Right lobe of liver (tissue), 6 donors: ENCODE data around the gene MON1A. TPM values are rescaled to one million over a fixed set of nuclear protein-coding genes. Genes with fewer than 3 reads are reported as not detected.
"Not testable (repeated sequence)": the region's sequence is repeated elsewhere in the genome, so short reads cannot be mapped to it uniquely, and the experiment has no call there.

Experiments used
- ATAC-seq, 4 donors: fragments of 200-7000 bp; cut with Tn5 transposase; one replicate each; pipeline ENCODE4 v1.9.1; 2020; ENCODE audit warnings: mild to moderate bottlenecking in 4 of 4, moderate library complexity in 4 of 4
- DNase-seq, 3 donors: peaks; one replicate each; pipeline ENCODE4 v3.0.0-alpha.2; 2020
- H3K27ac ChIP-seq, 3 donors: fragments of 200-600 bp; one replicate each; pipeline ENCODE4 v1.8.0; 2022
- H3K27me3 ChIP-seq, 2 donors: fragments of 200-600 bp; one replicate each; pipeline ENCODE4 v1.8.0; 2022
- H3K36me3 ChIP-seq, 4 donors: fragments of 200-600 bp; sonication (generic) in 1 of 4; one replicate each; pipeline versions ENCODE4 v1.5.1 to v1.8.0; 2017 to 2022; ENCODE audit warnings: control low read depth in 1 of 4
- H3K4me1 ChIP-seq, 4 donors: fragments of 200-600 bp; sonication (generic) in 1 of 4; one replicate each; pipeline versions ENCODE4 v1.5.1 to v1.8.0; 2017 to 2022; ENCODE audit warnings: control low read depth in 1 of 4
- H3K4me3 ChIP-seq, 3 donors: fragments of 200-600 bp; one replicate each; pipeline ENCODE4 v1.8.0; 2022
- H3K9me3 ChIP-seq, 4 donors: fragments of 200-600 bp; sonication (generic) in 1 of 4; one replicate each; pipeline versions ENCODE4 v1.5.1 to v1.8.0; 2017 to 2022; ENCODE audit warnings: control low read depth in 1 of 4
- POLR2A ChIP-seq: fragments of 450-650 bp; IDR thresholded peaks from one replicate; pipeline ENCODE4 v1.6.1; 2017; ENCODE audit warnings: antibody characterized with exemption, mild to moderate bottlenecking
- WGBS: methylation state at CpG from one replicate; pipeline ENCODE4 v1.1.6; 2018; ENCODE audit warnings: low coverage, low lambda C conversion rate; ENCODE audit not compliant: insufficient coverage; ENCODE audit errors: missing lambda C conversion rate; 5-methylcytosine and 5-hydroxymethylcytosine counted together
- intact Hi-C, 2 donors: fragments of 100-400 bp; cut with DNase I; formaldehyde crosslinking; loops; one replicate each; pipeline versions ENCODE4 v1.11.2 to v1.14.1; 2022
- total RNA-seq, 6 experiments: library from RNA; depleted of rRNA in 2 of 6; stranded (reverse); fragments of >200 nt in 2 of 6; fragmentation: NEBNext Ultra II Directional in 3 of 6; extraction: Animal tissue kit (Norgen Biotek cat#: 25700) in 3 of 6; gene quantifications; one replicate each; pipeline versions ENCODE4 v1.1.0 to v1.2.4, GENCODE V29; 2016 to 2023
- TF ChIP-seq, protein P1 (sequence below), 4 donors: fragments of 200-600 bp in 3 of 4; fragments of 450-650 bp in 1 of 4; IDR thresholded peaks; one replicate each; pipeline versions ENCODE4 v1.5.1 to v1.8.0; 2016 to 2022; ENCODE audit warnings: antibody characterized with exemption in 4 of 4, mild to moderate bottlenecking in 2 of 4
- donor health status: DM: no; HTN: yes; CAD: no.
- donor health status: DM: no; HTN: no; CAD: no.
- donor health status: DM: no; HTN: no; CAD: no.
- donor health status: DM: no; HTN: yes; CAD: no.
- donor health status: DM: no; HTN: yes; CAD: no.

MON1A gene
- total RNA-seq, 6 experiments from 2014 or later = 5.4 to 14.2 (median 7.5) TPM

- Histone ChIP-seq H3K36me3 (peaks cover 0 to 12% (median 0%) of the 10 kb centered on the region in 4 donors), H3K4me3 (no peak overlapping the region), H3K27ac (no peak overlapping the region), H3K27me3 (no peaks in the 10 kb centered on the region), H3K9me3 (no peaks in the 10 kb centered on the region), H3K4me1 (peaks cover 0 to 4% (median 0%) of the 10 kb centered on the region in 4 donors)
- no peak for ATAC-seq
- TF ChIP-seq, protein P1, sequence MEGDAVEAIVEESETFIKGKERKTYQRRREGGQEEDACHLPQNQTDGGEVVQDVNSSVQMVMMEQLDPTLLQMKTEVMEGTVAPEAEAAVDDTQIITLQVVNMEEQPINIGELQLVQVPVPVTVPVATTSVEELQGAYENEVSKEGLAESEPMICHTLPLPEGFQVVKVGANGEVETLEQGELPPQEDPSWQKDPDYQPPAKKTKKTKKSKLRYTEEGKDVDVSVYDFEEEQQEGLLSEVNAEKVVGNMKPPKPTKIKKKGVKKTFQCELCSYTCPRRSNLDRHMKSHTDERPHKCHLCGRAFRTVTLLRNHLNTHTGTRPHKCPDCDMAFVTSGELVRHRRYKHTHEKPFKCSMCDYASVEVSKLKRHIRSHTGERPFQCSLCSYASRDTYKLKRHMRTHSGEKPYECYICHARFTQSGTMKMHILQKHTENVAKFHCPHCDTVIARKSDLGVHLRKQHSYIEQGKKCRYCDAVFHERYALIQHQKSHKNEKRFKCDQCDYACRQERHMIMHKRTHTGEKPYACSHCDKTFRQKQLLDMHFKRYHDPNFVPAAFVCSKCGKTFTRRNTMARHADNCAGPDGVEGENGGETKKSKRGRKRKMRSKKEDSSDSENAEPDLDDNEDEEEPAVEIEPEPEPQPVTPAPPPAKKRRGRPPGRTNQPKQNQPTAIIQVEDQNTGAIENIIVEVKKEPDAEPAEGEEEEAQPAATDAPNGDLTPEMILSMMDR (IDR thresholded peaks at IDR 0.05) = no peak
- TF ChIP-seq POLR2A = no peak
- DNase-seq = no peak
- intact Hi-C loops = no loop called here
- WGBS = 92% methylated on average over 21 of the region's 48 CpGs
These were observed 19.0 kb downstream of the MON1A start for GRCh38 chr3:49910409-49911123.

DNA sequence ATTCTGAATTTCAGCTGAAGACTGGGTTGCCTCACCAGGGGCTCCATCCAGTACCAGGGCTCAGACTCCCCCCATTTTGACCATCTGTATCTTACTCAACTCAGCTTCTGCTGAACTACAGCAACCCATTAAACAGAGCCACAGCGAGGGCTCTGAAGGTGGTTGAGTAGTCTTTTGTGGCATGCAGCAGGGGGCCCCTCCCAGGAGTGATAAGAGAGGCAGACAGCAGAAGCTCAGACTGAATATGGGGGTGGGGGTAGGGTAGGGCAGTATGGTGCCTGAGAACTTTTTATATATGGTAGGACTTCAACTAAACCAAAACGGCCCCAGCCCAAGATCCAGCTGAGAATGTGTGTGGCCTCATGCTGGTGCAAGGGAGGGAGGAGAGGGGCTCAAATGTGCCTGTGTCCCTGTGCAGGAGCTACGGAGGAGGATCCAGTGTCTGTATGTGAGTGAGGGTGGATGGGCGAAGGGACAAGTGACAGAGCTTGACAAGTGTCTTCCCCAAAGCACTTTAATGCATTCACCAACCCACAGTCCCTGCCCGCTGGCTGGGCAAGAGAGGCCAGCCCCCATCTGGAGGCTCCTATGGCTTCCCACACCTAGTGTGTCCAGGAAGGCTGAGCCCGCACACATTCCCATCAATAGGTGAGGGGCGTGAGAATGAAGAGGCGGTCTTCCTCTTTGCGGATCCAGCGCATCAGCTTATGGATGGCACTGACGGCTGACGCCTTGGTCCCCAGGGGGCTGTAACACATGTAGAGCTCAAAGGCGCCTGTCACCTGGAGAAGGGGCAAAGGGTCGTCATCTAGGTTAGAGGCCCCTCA is 21.0 kb downstream of the MON1A start:
- H3K27ac ChIP-seq = no peak overlapping the region
- no peak overlapping the region for H3K4me3 ChIP-seq
- WGBS = 92% methylated on average over 4 of the region's 14 CpGs
- ATAC-seq (no peak), DNase-seq (no peak)
- H3K27me3 ChIP-seq = no peaks in the 10 kb centered on the region
- intact Hi-C loops = loop anchor here in 1 of 2 donors (10.0 kb wide), 2 partner anchors 64 to 104 kb away; partner anchors contain the start of gene INKA1
- peaks cover 0 to 4% (median 0%) of the 10 kb centered on the region in 4 donors for H3K4me1 ChIP-seq
- TF ChIP-seq POLR2A = no peak
- TF ChIP-seq, protein P1 (IDR thresholded peaks at IDR 0.05) = no peak
- peaks cover 0 to 12% (median 0%) of the 10 kb centered on the region in 4 donors for H3K36me3 ChIP-seq
- H3K9me3 ChIP-seq = no peaks in the 10 kb centered on the region

- H3K36me3 ChIP-seq = peaks cover 0 to 5% (median 0%) of the 10 kb centered on the region in 4 donors
- no peak for TF ChIP-seq POLR2A
- TF ChIP-seq, protein P1 (IDR thresholded peaks at IDR 0.05) = peak; percentile 52 to 69 (median 58)
- no peak overlapping the region for H3K27ac ChIP-seq
- peak overlapping the region in 1 of 3 donors; percentile 21 for H3K4me3 ChIP-seq
- ATAC-seq = peak; percentile 56 to 74 (median 58)
- peaks cover 0 to 4% (median 0%) of the 10 kb centered on the region in 4 donors for H3K4me1 ChIP-seq
- intact Hi-C loops = loop anchor here in 1 of 2 donors (10.0 kb wide), 2 partner anchors 61 to 101 kb away; partner anchors contain the start of gene INKA1
- no peaks in the 10 kb centered on the region for H3K9me3 ChIP-seq
- DNase-seq = peak in 1 of 3 donors; percentile 58
- WGBS = 18% methylated on average over 6 of the region's 15 CpGs
- no peaks in the 10 kb centered on the region for H3K27me3 ChIP-seq
These were observed 23.4 kb downstream of the MON1A start for GRCh38 chr3:49906073-49906743.

DNA sequence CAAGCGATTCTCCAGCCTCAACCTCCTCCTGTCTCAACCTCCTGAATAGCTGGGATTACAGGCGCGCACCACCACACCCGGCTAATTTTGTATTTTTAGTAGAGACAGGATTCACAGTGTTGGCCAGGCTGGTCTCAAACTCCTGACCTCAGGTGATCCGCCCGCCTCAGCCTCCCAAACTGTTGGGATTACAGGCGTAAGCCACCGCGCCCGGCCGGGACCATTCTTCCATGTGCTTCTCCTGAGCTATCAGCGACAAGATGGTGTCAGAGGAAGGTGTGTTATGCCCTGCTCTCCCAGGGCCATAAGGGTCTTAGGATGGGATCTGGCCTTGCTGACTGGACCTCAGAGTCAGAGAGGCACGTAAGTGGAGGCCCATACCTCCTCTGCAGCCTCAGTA is 25.2 kb downstream of the MON1A start:
- not testable (repeated sequence) for DNase-seq, H3K27ac ChIP-seq

More for the DNA sequence above, 25.2 kb downstream of the MON1A start:
- H3K27me3 ChIP-seq, H3K4me3 ChIP-seq, H3K9me3 ChIP-seq, H3K4me1 ChIP-seq, H3K36me3 ChIP-seq, ATAC-seq: not testable (repeated sequence)
- intact Hi-C loops = loop anchor here in 1 of 2 donors (10.0 kb wide), 2 partner anchors 60 to 100 kb away; partner anchors contain the start of gene INKA1
- 100% methylated on average over 2 of the region's 13 CpGs for WGBS
